Activated naive CD4-positive, alpha-beta T cell treated with anti-CD3 and anti-CD28 coated beads, Interleukin-2, amount 50 U/mL, for 24 hours (primary cell): ENCODE results near the gene DCLRE1A.
A peak's percentile ranks its signal among the peaks of the same experiment; 100 is the strongest.

Source experiments
- H3K27ac Mint-ChIP-seq: one replicate; pipeline ENCODE4 v1.8.0; 2021; ENCODE audit warnings: mild to moderate bottlenecking, mixed read lengths
- H3K27me3 Mint-ChIP-seq: one replicate; pipeline ENCODE4 v1.8.0; 2021; ENCODE audit warnings: mixed read lengths
- H3K36me3 Mint-ChIP-seq: one replicate; pipeline ENCODE4 v1.8.0; 2021; ENCODE audit warnings: mixed read lengths
- H3K4me1 Mint-ChIP-seq: one replicate; pipeline ENCODE4 v1.8.0; 2021; ENCODE audit warnings: mixed read lengths
- H3K4me3 Mint-ChIP-seq: one replicate; pipeline ENCODE4 v1.8.0; 2021; ENCODE audit warnings: mild to moderate bottlenecking, mixed read lengths
- H3K9me3 Mint-ChIP-seq: one replicate; pipeline ENCODE4 v1.8.0; 2021; ENCODE audit warnings: mixed read lengths

DCLRE1A gene

GRCh38 chr10:113854013-113854760, at the start of gene DCLRE1A, which contains the start of gene NHLRC2:
Gene DCLRE1A (minus strand): TSS chr10:113854082. CDS start chr10:113853182, 900 bp downstream.
Gene NHLRC2 (plus strand): TSS chr10:113854661. CDS start chr10:113854873, 212 bp downstream.
- H3K27me3 Mint-ChIP-seq = no peaks in the 10 kb centered on the region
- peaks cover 9% of the 10 kb centered on the region for H3K36me3 Mint-ChIP-seq
- no peaks in the 10 kb centered on the region for H3K9me3 Mint-ChIP-seq
- H3K27ac Mint-ChIP-seq = peak within 1 kb of the TSS; percentile 99
- peak within 1 kb of the TSS; percentile 99 for H3K4me3 Mint-ChIP-seq
- peaks cover 56% of the 10 kb centered on the region for H3K4me1 Mint-ChIP-seq

- Mint-ChIP-seq H3K4me3 (no peak overlapping the region), H3K36me3 (peaks cover 30% of the 10 kb centered on the region), H3K27ac (no peak overlapping the region), H3K9me3 (no peaks in the 10 kb centered on the region), H3K4me1 (no peaks in the 10 kb centered on the region), H3K27me3 (no peaks in the 10 kb centered on the region)
Measured at GRCh38 chr10:113899952-113900598, 46.2 kb upstream of the DCLRE1A start.

- Mint-ChIP-seq H3K9me3 (no peaks in the 10 kb centered on the region), H3K27ac (no peak overlapping the region), H3K4me1 (no peaks in the 10 kb centered on the region), H3K27me3 (no peaks in the 10 kb centered on the region), H3K36me3 (peaks cover 20% of the 10 kb centered on the region), H3K4me3 (no peak overlapping the region)
Measured at GRCh38 chr10:113897693-113898618, 44.1 kb upstream of the DCLRE1A start.

- Mint-ChIP-seq H3K27ac (no peak overlapping the region), H3K36me3 (peaks cover 18% of the 10 kb centered on the region), H3K4me3 (no peak overlapping the region), H3K27me3 (no peaks in the 10 kb centered on the region), H3K9me3 (no peaks in the 10 kb centered on the region), H3K4me1 (peaks cover 6% of the 10 kb centered on the region)
Measured at GRCh38 chr10:113895018-113895417, 41.1 kb upstream of the DCLRE1A start.

GRCh38 chr10:113894581-113894980, 40.7 kb upstream of the DCLRE1A start:
- no peak overlapping the region for H3K4me3 Mint-ChIP-seq
- no peak overlapping the region for H3K27ac Mint-ChIP-seq
- H3K27me3 Mint-ChIP-seq = no peaks in the 10 kb centered on the region
- H3K36me3 Mint-ChIP-seq = peaks cover 20% of the 10 kb centered on the region
- peaks cover 6% of the 10 kb centered on the region for H3K4me1 Mint-ChIP-seq
- no peaks in the 10 kb centered on the region for H3K9me3 Mint-ChIP-seq

GRCh38 chr10:113893570-113893969, 39.7 kb upstream of the DCLRE1A start:
- H3K36me3 Mint-ChIP-seq = peaks cover 17% of the 10 kb centered on the region
- no peaks in the 10 kb centered on the region for H3K9me3 Mint-ChIP-seq
- no peak overlapping the region for H3K4me3 Mint-ChIP-seq
- no peak overlapping the region for H3K27ac Mint-ChIP-seq
- no peaks in the 10 kb centered on the region for H3K27me3 Mint-ChIP-seq
- H3K4me1 Mint-ChIP-seq = peaks cover 6% of the 10 kb centered on the region

- peaks cover 6% of the 10 kb centered on the region for H3K4me1 Mint-ChIP-seq
- H3K36me3 Mint-ChIP-seq = peaks cover 20% of the 10 kb centered on the region
- no peaks in the 10 kb centered on the region for H3K27me3 Mint-ChIP-seq
- no peak overlapping the region for H3K27ac Mint-ChIP-seq
- H3K9me3 Mint-ChIP-seq = no peaks in the 10 kb centered on the region
- H3K4me3 Mint-ChIP-seq = no peak overlapping the region
Measured at GRCh38 chr10:113891476-113891875, 37.6 kb upstream of the DCLRE1A start.

GRCh38 chr10:113890769-113891168, 36.9 kb upstream of the DCLRE1A start:
- H3K4me1 Mint-ChIP-seq = peaks cover 6% of the 10 kb centered on the region
- no peaks in the 10 kb centered on the region for H3K9me3 Mint-ChIP-seq
- H3K4me3 Mint-ChIP-seq = no peak overlapping the region
- H3K36me3 Mint-ChIP-seq = peaks cover 26% of the 10 kb centered on the region
- H3K27ac Mint-ChIP-seq = no peak overlapping the region
- H3K27me3 Mint-ChIP-seq = no peaks in the 10 kb centered on the region

- Mint-ChIP-seq H3K36me3 (peaks cover 25% of the 10 kb centered on the region), H3K27me3 (no peaks in the 10 kb centered on the region), H3K4me3 (no peak overlapping the region), H3K4me1 (peaks cover 6% of the 10 kb centered on the region), H3K9me3 (no peaks in the 10 kb centered on the region), H3K27ac (no peak overlapping the region)
Measured at GRCh38 chr10:113889911-113890310, 36.0 kb upstream of the DCLRE1A start.

GRCh38 chr10:113882240-113882639, 28.4 kb upstream of the DCLRE1A start:
- H3K4me3 Mint-ChIP-seq = no peak overlapping the region
- no peak overlapping the region for H3K27ac Mint-ChIP-seq
- H3K36me3 Mint-ChIP-seq = peaks cover 38% of the 10 kb centered on the region
- H3K27me3 Mint-ChIP-seq = no peaks in the 10 kb centered on the region
- no peaks in the 10 kb centered on the region for H3K9me3 Mint-ChIP-seq
- H3K4me1 Mint-ChIP-seq = peaks cover 12% of the 10 kb centered on the region

- peaks cover 25% of the 10 kb centered on the region for H3K36me3 Mint-ChIP-seq
- no peaks in the 10 kb centered on the region for H3K9me3 Mint-ChIP-seq
- H3K4me1 Mint-ChIP-seq = peaks cover 18% of the 10 kb centered on the region
- no peak overlapping the region for H3K4me3 Mint-ChIP-seq
- no peaks in the 10 kb centered on the region for H3K27me3 Mint-ChIP-seq
- H3K27ac Mint-ChIP-seq = no peak overlapping the region
Measured at GRCh38 chr10:113880236-113880635, 26.4 kb upstream of the DCLRE1A start.

GRCh38 chr10:113879691-113880090, 25.8 kb upstream of the DCLRE1A start:
- peaks cover 24% of the 10 kb centered on the region for H3K36me3 Mint-ChIP-seq
- H3K4me1 Mint-ChIP-seq = peaks cover 24% of the 10 kb centered on the region
- no peak overlapping the region for H3K4me3 Mint-ChIP-seq
- no peaks in the 10 kb centered on the region for H3K27me3 Mint-ChIP-seq
- no peaks in the 10 kb centered on the region for H3K9me3 Mint-ChIP-seq
- no peak overlapping the region for H3K27ac Mint-ChIP-seq

- Mint-ChIP-seq H3K4me1 (peaks cover 22% of the 10 kb centered on the region), H3K9me3 (peaks cover 6% of the 10 kb centered on the region), H3K27me3 (no peaks in the 10 kb centered on the region), H3K36me3 (peaks cover 27% of the 10 kb centered on the region), H3K4me3 (no peak overlapping the region), H3K27ac (no peak overlapping the region)
Measured at GRCh38 chr10:113876461-113876860, 22.6 kb upstream of the DCLRE1A start.

- Mint-ChIP-seq H3K4me3 (no peak overlapping the region), H3K9me3 (peaks cover 6% of the 10 kb centered on the region), H3K36me3 (peaks cover 25% of the 10 kb centered on the region), H3K4me1 (peaks cover 22% of the 10 kb centered on the region), H3K27ac (no peak overlapping the region), H3K27me3 (no peaks in the 10 kb centered on the region)
Measured at GRCh38 chr10:113875212-113875611, 21.3 kb upstream of the DCLRE1A start.

- Mint-ChIP-seq H3K9me3 (peaks cover 6% of the 10 kb centered on the region), H3K27me3 (no peaks in the 10 kb centered on the region), H3K27ac (no peak overlapping the region), H3K36me3 (peaks cover 28% of the 10 kb centered on the region), H3K4me1 (peaks cover 33% of the 10 kb centered on the region), H3K4me3 (no peak overlapping the region)
Measured at GRCh38 chr10:113872139-113873030, 18.5 kb upstream of the DCLRE1A start.
